H1 (cell line): ENCODE results near the gene SPIB. TPM values are rescaled to one million over a fixed set of nuclear protein-coding genes. Genes with fewer than 3 reads are reported as not detected.

Source experiments
- HDAC2 ChIP-seq, 2 experiments: fragments of 300-600 bp in 1 of 2; sonication (generic) in 1 of 2; IDR thresholded peaks; 2 replicates each; pipeline ENCODE4 v1.6.1; 2011 to 2012; ENCODE audit warnings: low read depth in 2 of 2, low read length in 2 of 2, mild to moderate bottlenecking in 2 of 2, moderate library complexity in 2 of 2, borderline replicate concordance in 1 of 2, inconsistent platforms in 1 of 2
- polyA plus RNA-seq, 7 experiments: library from polyadenylated mRNA; depleted of rRNA in 3 of 7; stranded (reverse) in 5 of 7; unstranded in 2 of 7; fragments of >200 nt in 5 of 7; fragments of 200-250 nt in 2 of 7; gene quantifications; 1 replicate in 5 of 7; 2 replicates in 1 of 7; 4 replicates in 1 of 7; pipeline versions ENCODE4 v1.2.1 to v1.2.3, GENCODE V29; 2011 to 2013; ENCODE audit warnings: missing spikeins in 2 of 7, mixed read lengths in 2 of 7
- total RNA-seq: library from RNA; stranded (reverse); fragmentation: NEBNext Ultra II Directional; extraction: Animal tissue kit (Norgen Biotek cat#: 25700); gene quantifications from 2 replicates; pipeline ENCODE4 v1.2.1, GENCODE V29; 2021

The SPIB gene
- total and polyA plus RNA-seq, 2 of the 8 experiments (the other 6 are each of a cell fraction or from before 2014, with no cell fraction given): 11.1 to 17.4 TPM

DNA sequence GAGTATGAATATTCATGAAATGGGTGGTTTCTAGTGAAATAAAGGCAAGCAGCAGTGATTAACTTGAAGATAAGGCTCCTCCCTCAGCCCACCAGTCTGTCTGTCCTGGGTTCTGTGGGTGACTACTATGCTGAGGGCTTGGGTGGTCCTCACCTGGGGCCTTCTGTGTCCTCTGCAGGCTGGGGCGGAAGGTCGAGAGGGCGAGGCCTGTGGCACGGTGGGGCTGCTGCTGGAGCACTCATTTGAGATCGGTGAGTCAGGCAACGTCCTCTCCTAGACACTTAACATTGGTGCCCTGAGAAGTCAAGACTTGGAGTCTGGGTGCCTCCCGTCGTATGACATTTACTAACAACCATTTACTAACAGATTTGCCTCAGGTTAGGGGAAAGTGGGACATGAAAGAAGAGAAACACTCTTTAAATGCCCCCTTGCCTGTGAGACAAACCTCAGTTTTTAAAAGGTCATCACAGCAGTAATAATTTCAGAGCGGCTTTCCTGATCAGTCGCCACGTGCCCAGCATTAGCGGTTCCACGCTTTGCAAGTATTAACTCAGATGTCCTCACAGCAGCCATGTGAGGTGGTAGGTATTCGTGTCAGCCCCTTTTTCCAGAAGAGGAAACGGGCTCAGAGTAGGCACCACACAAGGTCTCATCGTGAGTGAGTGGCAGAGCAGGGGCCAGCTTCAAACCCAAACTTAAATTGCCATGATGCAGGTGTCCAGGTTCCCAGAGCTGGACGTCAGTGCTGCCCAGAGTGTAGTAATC is 59.2 kb downstream of the SPIB start (continued):
- TF ChIP-seq HDAC2 (IDR thresholded peaks at IDR 0.05; ENCODE audit: borderline replicate concordance in 1 of 2, low read depth in 2 of 2, low read length in 2 of 2): no peak
